LNCAP (cell line): ENCODE measurements around the gene GIT1.

Experiments used
- TF ChIP-seq, protein P1 (sequence below): fragments of 450-650 bp; IDR thresholded peaks from 2 replicates; pipeline ENCODE4 v1.5.1; 2017; ENCODE audit warnings: mild to moderate bottlenecking

Gene GIT1

DNA sequence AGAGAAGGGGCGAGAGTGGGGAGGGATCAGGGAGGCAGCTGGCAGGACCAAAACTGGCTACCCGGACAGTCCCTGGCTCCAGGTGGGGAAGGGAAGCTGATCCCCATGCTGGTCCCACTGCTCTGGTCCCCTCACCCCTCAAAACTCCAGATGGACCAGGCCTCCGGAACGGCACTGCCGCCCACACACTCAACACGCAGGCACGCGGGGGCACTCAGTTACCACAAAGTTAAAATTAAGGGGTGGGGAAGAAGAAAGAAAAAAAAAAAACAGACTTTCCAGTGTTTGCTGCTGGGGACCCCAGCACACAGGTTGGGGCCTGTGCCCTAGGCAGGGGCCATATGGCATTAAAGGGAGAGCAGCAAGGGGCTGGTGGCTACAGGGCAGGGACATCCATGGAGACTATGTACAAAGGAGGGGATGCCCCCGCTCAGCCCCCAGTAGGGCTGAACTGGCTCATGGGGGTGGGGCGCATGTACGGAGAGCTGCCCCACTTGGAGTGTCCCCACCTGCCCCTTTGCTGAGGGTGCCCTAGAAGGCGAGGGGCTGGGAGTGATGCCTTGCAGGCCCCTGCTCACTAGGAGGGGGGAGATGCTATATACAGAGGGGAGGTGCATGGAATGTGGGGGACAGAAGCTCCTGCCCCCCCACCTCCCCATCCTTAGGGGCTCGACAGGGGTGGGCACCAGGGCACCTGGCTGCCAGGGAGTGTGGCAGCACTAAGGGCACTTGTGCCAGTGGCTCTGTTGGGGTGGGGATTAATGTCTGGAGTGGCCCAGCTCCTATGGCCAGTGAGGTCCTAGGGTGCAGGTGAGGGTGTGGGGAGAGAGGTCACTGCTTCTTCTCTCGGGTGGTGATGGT, 15.3 kb downstream of the GIT1 start:
- TF ChIP-seq, protein P1, sequence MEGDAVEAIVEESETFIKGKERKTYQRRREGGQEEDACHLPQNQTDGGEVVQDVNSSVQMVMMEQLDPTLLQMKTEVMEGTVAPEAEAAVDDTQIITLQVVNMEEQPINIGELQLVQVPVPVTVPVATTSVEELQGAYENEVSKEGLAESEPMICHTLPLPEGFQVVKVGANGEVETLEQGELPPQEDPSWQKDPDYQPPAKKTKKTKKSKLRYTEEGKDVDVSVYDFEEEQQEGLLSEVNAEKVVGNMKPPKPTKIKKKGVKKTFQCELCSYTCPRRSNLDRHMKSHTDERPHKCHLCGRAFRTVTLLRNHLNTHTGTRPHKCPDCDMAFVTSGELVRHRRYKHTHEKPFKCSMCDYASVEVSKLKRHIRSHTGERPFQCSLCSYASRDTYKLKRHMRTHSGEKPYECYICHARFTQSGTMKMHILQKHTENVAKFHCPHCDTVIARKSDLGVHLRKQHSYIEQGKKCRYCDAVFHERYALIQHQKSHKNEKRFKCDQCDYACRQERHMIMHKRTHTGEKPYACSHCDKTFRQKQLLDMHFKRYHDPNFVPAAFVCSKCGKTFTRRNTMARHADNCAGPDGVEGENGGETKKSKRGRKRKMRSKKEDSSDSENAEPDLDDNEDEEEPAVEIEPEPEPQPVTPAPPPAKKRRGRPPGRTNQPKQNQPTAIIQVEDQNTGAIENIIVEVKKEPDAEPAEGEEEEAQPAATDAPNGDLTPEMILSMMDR, result no peak

DNA sequence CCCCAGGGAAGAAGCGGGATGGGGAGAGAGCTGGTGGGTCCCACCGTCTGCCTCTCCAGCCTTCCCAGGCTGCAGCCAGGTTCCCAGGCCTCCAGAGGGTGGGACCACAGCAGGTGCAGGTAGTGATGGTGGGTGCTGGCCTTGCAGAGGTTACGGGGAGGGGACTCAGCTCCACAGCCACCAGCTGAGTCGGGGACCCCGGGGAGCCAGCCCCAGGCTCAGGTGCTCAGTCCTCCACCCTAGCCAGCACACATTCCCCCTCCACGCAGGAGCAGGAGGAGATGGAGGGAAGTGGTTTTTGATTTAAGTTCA, 15.9 kb downstream of the GIT1 start:
- TF ChIP-seq, protein P1, result no peak

DNA sequence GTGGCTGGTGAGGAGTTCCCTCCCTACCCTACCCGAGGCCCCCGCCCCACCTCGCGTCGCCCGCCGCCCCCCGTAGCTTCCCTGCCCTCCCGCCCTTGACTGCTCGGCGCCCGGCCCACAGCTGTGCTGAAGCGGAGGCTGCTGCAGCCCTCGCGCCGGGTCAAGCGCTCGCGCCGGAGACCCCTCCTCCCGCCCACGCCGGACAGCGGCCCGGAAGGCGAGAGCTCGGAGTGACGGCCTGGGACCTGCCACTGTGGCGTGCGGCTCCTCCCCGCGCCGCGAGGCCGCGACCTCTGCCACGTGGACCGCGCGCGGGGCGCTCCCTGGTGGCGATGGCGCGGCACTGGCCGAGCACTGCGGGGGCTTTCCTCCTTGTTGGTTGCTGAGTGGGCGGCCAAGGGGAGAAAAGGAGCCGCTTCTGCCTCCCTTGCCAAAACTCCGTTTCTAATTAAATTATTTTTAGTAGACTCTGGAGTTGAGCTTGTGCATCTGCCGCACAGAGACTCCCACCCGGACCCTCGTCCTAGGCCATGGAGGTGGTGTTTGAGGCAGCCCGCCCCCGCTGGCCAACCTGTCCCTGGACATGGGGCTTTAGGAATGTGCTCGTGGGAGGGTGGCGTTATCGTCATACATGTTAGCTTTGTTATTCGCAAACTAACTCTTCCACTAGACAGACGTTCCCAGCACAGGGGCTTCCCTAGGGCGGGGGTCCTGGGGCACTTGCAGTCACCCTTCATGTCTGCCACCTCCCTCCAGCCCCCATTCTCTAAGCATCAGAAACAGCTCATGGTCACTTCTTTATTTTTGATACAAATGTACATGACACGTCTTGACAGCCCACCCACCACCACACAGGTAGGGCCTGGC, 16.5 kb downstream of the GIT1 start:
- TF ChIP-seq, protein P1, result no peak; the same call in 1 of the 2 replicates

DNA sequence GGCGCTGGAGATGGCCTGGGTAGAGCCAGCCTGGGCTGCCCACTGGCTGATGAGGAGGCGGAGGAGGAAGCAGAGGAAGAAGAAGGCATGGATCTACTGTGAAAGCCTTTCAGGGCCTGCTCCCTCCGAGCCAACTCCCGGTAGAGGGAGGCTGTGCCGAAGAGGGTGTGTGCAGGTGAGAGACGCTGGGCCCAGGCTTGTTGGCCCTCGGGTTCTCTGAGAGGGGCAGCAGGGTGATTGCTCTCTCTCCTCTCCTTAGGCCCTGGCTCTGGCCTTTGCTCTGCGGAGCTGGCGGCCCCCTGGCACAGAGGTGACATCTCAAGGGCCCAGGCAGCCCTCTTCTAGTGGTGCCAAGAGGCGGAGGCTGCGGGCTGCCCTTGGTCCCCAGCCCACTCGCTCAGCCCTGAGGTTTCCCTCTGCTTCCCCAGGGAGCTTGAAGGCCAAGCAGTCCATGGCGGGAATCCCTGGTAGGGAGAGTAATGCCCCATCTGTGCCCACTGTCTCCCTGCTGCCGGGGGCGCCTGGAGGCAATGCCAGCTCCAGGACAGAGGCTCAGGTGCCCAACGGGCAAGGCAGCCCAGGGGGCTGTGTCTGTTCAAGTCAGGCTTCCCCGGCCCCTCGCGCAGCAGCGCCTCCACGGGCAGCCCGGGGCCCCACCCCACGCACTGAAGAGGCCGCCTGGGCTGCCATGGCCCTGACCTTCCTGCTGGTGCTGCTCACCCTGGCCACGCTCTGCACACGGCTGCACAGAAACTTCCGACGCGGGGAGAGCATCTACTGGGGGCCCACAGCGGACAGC, 17.4 kb downstream of the GIT1 start:
- TF ChIP-seq, protein P1, result no peak

DNA sequence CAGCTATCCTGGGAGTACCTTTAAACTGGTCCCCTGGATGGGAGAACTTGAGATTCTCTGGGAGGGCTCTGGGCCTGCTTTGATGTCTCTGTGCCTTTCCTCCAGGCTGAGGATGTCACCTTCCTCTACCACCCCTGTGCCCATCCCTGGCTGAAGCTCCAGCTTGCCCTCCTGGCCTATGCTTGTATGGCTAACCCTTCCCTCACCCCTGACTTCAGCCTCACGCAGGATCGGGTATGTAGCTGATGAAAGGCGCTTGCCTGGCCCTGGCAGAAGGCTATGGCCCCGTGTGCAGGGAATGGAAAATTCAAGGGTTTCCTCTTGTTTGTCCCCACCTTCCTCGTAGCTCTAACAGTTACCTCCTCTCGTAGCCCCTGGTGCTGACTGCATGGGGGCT, 18.0 kb downstream of the GIT1 start:
- TF ChIP-seq, protein P1, result no peak

DNA sequence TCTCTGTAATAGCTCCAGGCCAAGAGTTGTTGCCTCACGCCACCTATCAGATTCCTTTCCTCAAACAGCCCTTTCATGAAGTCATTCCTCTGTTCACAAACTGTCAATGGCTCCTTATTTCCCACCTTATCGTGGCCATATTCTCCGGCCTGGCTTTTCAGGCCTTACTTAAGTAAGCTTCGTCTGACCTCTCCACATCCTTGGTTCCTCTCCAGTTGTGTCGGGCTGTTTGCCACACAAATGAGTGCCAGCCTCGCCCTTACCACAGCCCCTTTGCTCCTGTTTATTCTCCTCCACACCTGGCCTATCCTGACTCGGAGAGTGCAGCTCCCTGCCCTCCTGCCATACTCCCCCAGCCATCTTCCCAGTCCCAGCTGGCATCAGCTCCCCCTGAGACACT, 18.9 kb downstream of the GIT1 start:
- TF ChIP-seq, protein P1, result no peak

DNA sequence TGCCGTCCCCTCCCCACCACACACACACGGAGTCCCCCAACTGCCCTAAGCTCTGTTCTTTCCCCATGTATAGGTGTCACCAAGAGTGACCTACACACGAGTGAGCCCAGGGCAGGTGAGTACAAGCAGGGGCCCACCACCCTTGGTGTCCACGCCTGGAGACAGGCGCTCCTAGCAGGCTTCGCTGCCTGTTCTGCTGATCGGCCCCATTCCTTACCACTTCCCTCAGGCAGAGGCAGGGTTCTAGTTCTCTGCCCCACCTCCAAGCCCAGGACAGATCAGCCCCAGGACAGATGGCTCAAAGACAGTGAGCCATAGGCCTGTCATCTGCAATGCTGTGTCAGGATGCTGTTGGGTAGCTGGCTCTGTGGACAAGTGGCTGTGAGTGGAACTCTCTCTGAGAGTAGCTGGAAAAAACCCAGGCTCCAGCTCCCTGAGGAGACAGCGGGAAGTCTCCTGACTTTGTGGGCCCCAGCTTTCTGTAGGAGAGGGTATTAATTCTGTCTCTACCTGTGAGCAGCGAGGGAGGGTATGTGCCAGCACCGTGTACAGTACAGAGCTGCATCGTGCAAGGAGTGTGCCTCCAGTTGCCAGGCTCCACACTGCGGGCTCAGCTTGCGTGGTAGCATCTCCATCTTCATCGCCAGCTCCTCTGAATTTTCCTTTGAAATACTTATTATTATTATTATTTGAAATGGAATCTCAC, 20.1 kb downstream of the GIT1 start:
- TF ChIP-seq, protein P1, result no peak
